NCI-H2081 treated with DMSO at 0.1 percent for 48 hours (cell line): Measurements from ENCODE around the gene RPN2.

Experiments
- DNase-seq: peaks from one replicate; lab custom pipeline; 2025; lab: John Stamatoyannopoulos, UW

The RPN2 gene

GRCh38 chr20:37266940-37267666 lies 88.0 kb downstream of the RPN2 start:
- no peak for DNase-seq

GRCh38 chr20:37267667-37268313 lies 88.7 kb downstream of the RPN2 start:
- no peak for DNase-seq

- DNase-seq, result no peak
These were observed 91.7 kb downstream of the RPN2 start for GRCh38 chr20:37270576-37271420.

DNA sequence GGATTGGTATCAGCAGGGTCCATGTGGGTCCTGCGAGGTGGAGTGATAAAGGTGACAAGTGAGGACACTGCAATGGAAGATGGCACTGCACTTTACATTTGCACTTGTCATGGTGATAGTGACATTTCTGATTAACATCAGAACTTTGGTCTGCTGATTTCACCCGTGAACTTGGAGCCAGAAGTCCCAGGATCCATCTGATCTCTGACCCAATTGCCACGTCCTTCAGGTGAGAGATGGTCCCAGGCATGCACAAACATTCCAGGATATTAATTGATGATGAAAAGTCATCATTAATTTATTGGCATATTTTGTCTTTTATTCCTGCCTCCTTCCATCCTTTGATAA lies 92.3 kb downstream of the RPN2 start:
- no peak for DNase-seq

GRCh38 chr20:37273988-37274387 lies 94.9 kb downstream of the RPN2 start:
- no peak for DNase-seq

DNA sequence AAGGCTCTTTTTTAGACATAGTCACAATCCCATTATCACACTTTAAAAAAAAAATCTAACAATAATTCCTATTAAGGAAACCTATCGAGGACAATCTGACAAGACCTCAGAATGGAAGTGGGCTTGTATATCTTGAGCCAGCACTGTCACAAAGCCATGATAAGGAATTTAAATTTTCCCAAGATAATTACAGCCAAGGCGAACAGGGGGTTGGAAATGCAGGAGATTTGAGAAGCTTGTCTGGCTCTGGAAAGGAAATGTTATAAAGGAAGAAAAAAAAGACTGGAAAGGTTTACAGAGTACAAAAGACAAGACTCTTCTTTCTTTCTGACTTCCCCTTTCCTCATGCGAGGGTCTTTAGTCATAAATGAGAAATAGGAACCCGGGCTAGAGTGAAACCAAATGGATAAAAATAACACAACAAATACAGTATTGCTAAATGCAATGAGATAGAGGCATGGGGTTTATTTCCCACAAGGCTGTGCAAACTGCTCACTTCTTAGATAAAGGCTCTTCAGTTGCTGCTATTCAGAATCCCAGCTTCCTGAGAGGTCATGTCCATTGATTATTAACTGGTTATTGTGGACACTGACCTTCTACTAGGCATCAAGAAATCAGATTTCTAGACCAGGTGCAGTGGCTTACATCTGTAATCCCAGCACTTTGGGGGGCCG lies 95.9 kb downstream of the RPN2 start:
- no peak for DNase-seq

- no peak for DNase-seq
These were observed 97.5 kb downstream of the RPN2 start for GRCh38 chr20:37276494-37277252.

- DNase-seq, result no peak
These were observed 98.1 kb downstream of the RPN2 start for GRCh38 chr20:37277253-37277593.

DNA sequence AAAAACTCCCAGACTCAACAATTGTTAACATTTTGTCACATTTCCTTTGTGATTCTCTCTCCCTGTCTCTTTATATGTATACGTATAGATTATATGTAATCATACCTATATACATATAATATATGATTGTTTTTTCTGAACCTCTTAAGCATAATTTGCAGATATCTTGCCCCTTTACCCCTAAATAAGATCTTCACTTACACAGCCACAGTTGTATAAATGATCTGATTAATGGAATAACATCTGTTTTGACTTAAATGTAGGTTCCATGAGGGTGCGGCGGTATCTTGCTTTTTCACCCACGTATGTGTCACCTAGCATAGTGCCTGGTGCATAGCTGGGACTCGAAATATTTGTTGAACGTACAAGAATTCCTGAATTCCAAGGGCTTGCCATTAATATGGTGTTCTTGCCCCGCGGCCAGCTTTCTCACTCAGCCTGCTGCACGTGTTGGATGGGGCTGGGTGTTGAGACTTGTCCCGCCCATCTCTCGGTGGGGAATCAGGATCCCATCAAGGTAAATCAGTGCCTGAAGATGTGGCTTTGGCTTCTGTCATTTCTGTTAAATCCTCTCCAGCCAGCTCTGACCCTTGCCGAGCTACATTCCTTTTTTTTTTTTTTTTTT lies 99.9 kb downstream of the RPN2 start:
- no peak for DNase-seq

DNA sequence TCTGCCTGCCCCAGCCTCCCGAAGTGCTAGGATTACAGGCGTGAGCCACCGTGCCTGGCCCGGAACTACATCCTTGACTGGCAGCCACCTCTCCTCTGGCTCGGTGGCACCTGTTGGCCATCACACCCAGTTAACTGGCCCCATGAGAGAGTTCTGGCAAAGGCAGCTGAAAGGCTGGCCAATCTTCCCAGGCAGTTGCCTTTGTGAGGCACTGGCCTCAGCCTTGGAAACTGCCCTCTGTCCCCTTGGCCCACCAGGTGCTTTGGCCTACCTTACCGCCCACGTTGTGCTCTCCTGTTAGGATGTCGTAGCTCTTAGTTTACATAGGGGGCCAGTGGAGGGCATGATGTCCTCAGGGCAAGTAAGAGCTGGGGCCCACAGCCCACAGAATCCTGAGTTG lies 100.7 kb downstream of the RPN2 start:
- no peak for DNase-seq

DNA sequence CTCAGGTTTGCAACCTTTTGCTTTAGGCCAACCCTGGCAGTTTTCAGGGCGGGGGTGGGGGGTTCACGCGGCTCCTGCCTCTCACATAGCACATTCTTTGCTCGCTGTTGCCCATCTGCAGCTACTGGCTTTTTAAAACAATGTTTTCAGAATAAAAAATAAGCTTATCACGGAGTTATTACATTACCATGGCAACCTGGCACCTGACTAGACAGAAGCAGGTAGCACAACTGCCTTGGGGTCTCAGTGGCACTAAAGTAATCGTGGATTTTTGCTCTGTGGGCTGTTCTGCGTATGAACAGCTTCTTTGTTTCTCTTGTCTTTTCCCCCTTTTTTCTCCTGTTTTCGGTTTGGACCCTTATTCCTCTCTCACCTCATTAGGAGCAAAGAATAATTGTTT lies 101.3 kb downstream of the RPN2 start:
- DNase-seq, result no peak

GRCh38 chr20:37282556-37282955 lies 103.4 kb downstream of the RPN2 start:
- no peak for DNase-seq

GRCh38 chr20:37283530-37284195 lies 104.5 kb downstream of the RPN2 start:
- no peak for DNase-seq

GRCh38 chr20:37284691-37285161 lies 105.6 kb downstream of the RPN2 start:
- DNase-seq, result no peak

DNA sequence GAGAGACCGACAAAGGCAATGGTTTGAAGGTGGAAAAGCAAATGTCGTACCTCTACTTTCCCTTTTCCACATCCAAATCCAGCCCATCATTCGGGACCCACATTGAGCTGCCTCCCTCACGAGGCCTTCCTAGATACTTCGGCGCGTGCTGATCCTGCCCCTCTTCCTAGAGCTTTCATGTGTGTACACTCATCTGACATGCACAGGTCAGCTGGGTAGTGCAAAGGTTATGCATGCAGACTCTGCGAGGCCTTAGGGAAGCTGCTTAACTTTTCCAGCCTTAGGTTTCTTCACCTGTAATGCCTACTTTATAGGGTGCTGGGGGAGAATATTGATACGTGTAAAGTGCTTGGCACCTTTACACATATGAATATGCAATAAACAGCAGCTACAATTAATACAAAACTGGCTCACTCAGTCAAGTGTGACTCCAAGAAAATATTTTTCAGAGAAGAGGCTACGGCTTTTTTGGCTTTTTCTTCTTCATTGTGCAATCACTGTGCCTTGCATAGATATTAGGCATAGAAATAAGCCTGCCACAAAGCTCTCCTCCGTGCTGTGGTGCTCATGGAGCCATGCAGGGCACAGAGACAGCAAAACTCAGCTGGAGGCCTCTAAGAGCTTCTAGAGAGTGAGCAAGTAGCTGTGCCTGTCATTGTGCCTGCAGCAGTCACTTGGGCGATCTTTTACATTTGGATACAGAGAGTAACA lies 106.7 kb downstream of the RPN2 start:
- no peak for DNase-seq

GRCh38 chr20:37288091-37288490 lies 109.0 kb downstream of the RPN2 start:
- no peak for DNase-seq

DNA sequence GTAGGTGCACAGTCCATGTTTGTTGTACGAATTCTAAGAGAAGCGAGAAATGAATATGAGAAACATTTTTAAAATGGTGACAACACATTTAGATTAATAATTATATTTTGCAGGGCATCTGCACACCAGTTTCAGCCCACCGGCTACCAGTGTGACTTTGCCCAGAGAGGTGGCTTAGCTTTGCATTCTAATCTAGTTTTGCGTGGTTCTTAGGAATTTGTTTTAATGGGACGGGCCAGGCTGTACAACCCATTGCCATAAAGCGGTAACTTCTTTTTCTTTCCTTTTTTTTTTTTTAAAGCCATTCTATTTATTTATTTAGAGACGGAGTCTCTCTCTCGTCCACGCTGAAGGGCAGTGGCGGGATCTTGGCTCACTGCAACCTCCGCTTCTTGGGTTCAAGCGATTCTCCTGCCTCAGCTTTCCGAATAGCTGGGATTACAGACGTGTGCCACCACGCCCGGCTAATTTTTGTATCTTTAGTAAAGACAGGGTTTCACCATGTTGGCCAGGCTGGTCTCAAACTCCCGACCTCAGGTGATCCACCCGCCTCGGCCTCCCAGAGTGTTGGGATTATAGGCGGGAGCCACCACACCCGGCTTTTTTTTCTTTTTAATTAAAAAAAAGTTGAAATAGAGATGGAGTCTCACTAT lies 111.2 kb downstream of the RPN2 start:
- DNase-seq, result no peak
